GM12878 (cell line): ENCODE results near the gene PRAMEF18. TPM values are rescaled to one million over a fixed set of nuclear protein-coding genes. Genes with fewer than 3 reads are reported as not detected.
"Not testable (repeated sequence)": the region's sequence is repeated elsewhere in the genome, so short reads cannot be mapped to it uniquely, and the experiment has no call there.

Experiments used
- ATAC-seq: fragments of 200-7000 bp; cut with Tn5 transposase; 3 replicates; pipeline ENCODE4 v1.9.1; 2020; ENCODE audit warnings: mild to moderate bottlenecking, moderate library complexity
- BruUV-seq: library from RNA; stranded (reverse); fragments of 400-500 nt; replicated peaks from 2 replicates; lab custom pipeline; 2021; lab: Mats Ljungman, UMichigan
- CTCF ChIA-PET: fragments of 300-600 bp; sonication (Branson Sonifier 250); formaldehyde crosslinking; extraction: SDS; loops from one replicate; lab custom pipeline; 2021; ENCODE audit warnings: inconsistent platforms; lab: Yijun Ruan, JAX
- POLR2A ChIA-PET: fragments of 350-600 bp; formaldehyde crosslinking; extraction: SDS; loops from one replicate; lab custom pipeline; 2021; ENCODE audit warnings: inconsistent platforms; lab: Charles Lee
- RAD21 ChIA-PET: fragments of 300-600 bp; sonication (Branson Sonifier 250); formaldehyde crosslinking; loops from one replicate; lab custom pipeline; 2023; ENCODE audit warnings: antibody characterized with exemption; ENCODE audit not compliant: unreplicated experiment; lab: Charles Lee
- SMC1A ChIA-PET: fragments of 300-600 bp; sonication (Branson Sonifier 250); formaldehyde crosslinking; loops from one replicate; lab custom pipeline; 2023; ENCODE audit not compliant: unreplicated experiment, uncharacterized antibody; lab: Charles Lee
- DNase-seq: peaks from one replicate; pipeline ENCODE4 v3.0.0-alpha.2; 2011; ENCODE audit warnings: low read depth, low spot score
- FAIRE-seq: peaks from 3 replicates; lab custom pipeline; 2011; peaks lifted over from hg19 to GRCh38; lab: Jason Lieb, UNC
- H2AFZ ChIP-seq: 2 replicates; pipeline ENCODE4 v1.6.0; 2011; ENCODE audit warnings: low read depth, low read length, control low read depth; ENCODE audit not compliant: control insufficient read depth
- H3K27ac ChIP-seq: 2 replicates; pipeline ENCODE4 v1.5.1; 2011; ENCODE audit warnings: control low read depth; ENCODE audit not compliant: control insufficient read depth, insufficient read depth
- H3K27me3 ChIP-seq, 2 experiments: replicated peaks in 1 of 2; 2 replicates each; pipeline versions ENCODE4 v1.6.0 to v1.6.1; 2011; ENCODE audit warnings: low read length in 1 of 2; ENCODE audit not compliant: control insufficient read depth in 2 of 2, insufficient read depth in 2 of 2
- H3K36me3 ChIP-seq, 2 experiments: 2 replicates each; pipeline ENCODE4 v1.5.1; 2011; ENCODE audit warnings: low read length in 1 of 2; ENCODE audit not compliant: control insufficient read depth in 2 of 2, insufficient read depth in 2 of 2
- H3K4me1 ChIP-seq: 2 replicates; pipeline ENCODE4 v1.6.1; 2011; ENCODE audit warnings: mild to moderate bottlenecking, low read length, moderate library complexity, mixed read lengths; ENCODE audit not compliant: control insufficient read depth, insufficient read depth
- H3K4me2 ChIP-seq: 2 replicates; pipeline ENCODE4 v1.6.0; 2011; ENCODE audit warnings: control low read depth; ENCODE audit not compliant: control insufficient read depth, insufficient read depth
- H3K4me3 ChIP-seq: fragments of 200-600 bp; sonication (generic); 2 replicates; pipeline ENCODE4 v1.5.1; 2016
- H3K79me2 ChIP-seq: 2 replicates; pipeline ENCODE4 v1.6.0; 2011; ENCODE audit warnings: low read length; ENCODE audit not compliant: control insufficient read depth, insufficient read depth
- H3K9ac ChIP-seq: 2 replicates; pipeline ENCODE4 v1.8.0; 2011; ENCODE audit warnings: low read length, control low read depth, mixed read lengths; ENCODE audit not compliant: control insufficient read depth, insufficient read depth
- H3K9me3 ChIP-seq: replicated peaks from 3 replicates; pipeline ENCODE4 v1.5.1; 2011; ENCODE audit warnings: mild to moderate bottlenecking, low read length; ENCODE audit not compliant: control insufficient read depth, insufficient read depth
- H4K20me1 ChIP-seq: 2 replicates; pipeline ENCODE4 v1.6.0; 2011; ENCODE audit not compliant: control insufficient read depth, insufficient read depth
- BMI1 ChIP-seq: fragments of 450-650 bp; IDR thresholded peaks from 2 replicates; pipeline ENCODE4 v1.6.1; 2016; ENCODE audit warnings: mild to moderate bottlenecking, moderate library complexity, borderline replicate concordance
- CREM ChIP-seq: IDR thresholded peaks from 2 replicates; pipeline ENCODE4 v1.6.1; 2014; ENCODE audit warnings: antibody characterized with exemption, low read depth
- RBBP5 ChIP-seq: fragments of 200-600 bp; sonication (generic); conservative IDR thresholded peaks from 2 replicates; pipeline ENCODE4 v1.6.1; 2016
- RCOR1 ChIP-seq: conservative IDR thresholded peaks from 2 replicates; pipeline ENCODE4 v1.6.1; 2012; ENCODE audit warnings: low read depth, low read length, improper control_type of control experiment
- USF2 ChIP-seq: IDR thresholded peaks from 2 replicates; pipeline ENCODE4 v1.6.1; 2011; ENCODE audit warnings: low read depth, low read length, improper control_type of control experiment, borderline replicate concordance
- ZNF24 ChIP-seq: fragments of 450-650 bp; IDR thresholded peaks from 2 replicates; pipeline ENCODE4 v1.6.1; 2017; ENCODE audit warnings: antibody characterized with exemption, mild to moderate bottlenecking
- WGBS: methylation state at CpG from one replicate; pipeline ENCODE4 v1.1.6; 2016; ENCODE audit warnings: low lambda C conversion rate; ENCODE audit not compliant: insufficient replicate concordance, insufficient coverage; ENCODE audit errors: missing lambda C conversion rate; 5-methylcytosine and 5-hydroxymethylcytosine counted together
- in situ Hi-C: fragments of 300-500 bp; cut with MboI; formaldehyde crosslinking; loops from 9 replicates; pipeline ENCODE4 v1.14.3; 2018; ENCODE audit warnings: mixed read lengths
- intact Hi-C: fragments of 100-400 bp; cut with micrococcal nuclease; formaldehyde crosslinking; loops from one replicate; pipeline ENCODE4 v1.14.2; 2022; ENCODE audit not compliant: unreplicated experiment
- polyA plus RNA-seq, 11 experiments: library from polyadenylated mRNA; depleted of rRNA in 4 of 11; unstranded in 6 of 11; stranded (reverse) in 5 of 11; fragments of >200 nt; fragmentation: Nextera tagmentation in 4 of 11; fragmentation: Illumina TruSeq in 1 of 11; extraction: Ambion mirVana in 4 of 11; extraction: Trizol in 1 of 11; gene quantifications; 1 replicate in 1 of 11; 2 replicates in 10 of 11; pipeline versions ENCODE4 v1.2.1 to v1.2.3, GENCODE V29; 2011 to 2016; ENCODE audit warnings: inconsistent platforms in 2 of 11, missing spikeins in 2 of 11, low read depth in 1 of 11
- total RNA-seq, 4 experiments: library from RNA; depleted of rRNA in 3 of 4; stranded (reverse); fragments of >200 nt in 3 of 4; fragmentation: Illumina TruSeq in 1 of 4; extraction: Trizol in 1 of 4; gene quantifications; 2 replicates each; pipeline versions ENCODE4 v1.2.1 to v1.2.3, GENCODE V29; 2013 to 2021
- TF ChIP-seq, protein P1 (sequence below): fragments of 150-350 bp; IDR thresholded peaks from 2 replicates; pipeline ENCODE4 v1.6.1; 2014; ENCODE audit warnings: mild to moderate bottlenecking, low read depth, low read length
- TF ChIP-seq, protein P2 (sequence below): fragments of 450-650 bp; IDR thresholded peaks from 2 replicates; pipeline ENCODE4 v1.6.1; 2016; ENCODE audit warnings: mild to moderate bottlenecking, moderate library complexity, borderline replicate concordance

PRAMEF18 gene
- total and polyA plus RNA-seq, 10 of the 15 experiments (the other 5 are each of a cell fraction or from before 2014, with no cell fraction given) = not detected

DNA sequence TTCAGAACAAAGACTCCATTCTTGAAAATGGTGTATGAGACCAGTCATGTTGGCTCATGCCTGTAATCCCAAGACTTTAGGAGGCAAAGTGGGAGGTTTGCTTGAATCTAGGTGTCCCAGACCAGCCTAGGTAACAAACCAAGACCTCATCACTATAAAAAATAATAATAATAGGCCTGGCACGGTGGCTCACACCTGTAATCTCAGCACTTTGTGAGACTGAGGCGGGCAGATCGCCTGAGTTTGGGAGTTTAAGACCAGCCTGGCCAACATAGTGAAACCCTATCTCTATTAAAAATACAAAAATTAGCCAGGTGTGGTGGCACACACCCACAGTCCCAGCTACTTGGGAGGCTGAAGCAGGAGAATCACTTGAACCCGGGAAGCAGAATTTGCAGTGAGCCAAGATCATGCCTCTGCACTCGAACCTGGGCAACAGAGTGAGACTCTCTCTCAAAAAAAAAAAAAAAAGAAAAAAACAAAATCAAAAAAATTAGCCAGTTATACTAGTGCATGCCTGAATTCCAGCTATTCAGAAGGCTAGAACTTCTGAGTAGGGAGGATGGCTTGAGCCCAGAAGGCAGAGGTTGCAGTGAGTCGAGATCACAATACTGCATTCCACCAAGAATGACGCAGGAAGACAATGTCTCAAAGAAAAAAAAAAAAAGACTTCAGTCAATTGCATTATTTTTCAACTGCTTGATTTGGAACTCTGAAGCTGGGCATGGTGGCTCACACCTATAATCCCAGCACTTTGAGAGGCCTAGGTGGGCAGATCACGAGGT lies 1.5 kb upstream of the PRAMEF18 start:
- H3K79me2 ChIP-seq, H3K4me2 ChIP-seq, H3K4me3 ChIP-seq, DNase-seq, H3K27ac ChIP-seq, H4K20me1 ChIP-seq, FAIRE-seq, H2AFZ ChIP-seq, SMC1A ChIA-PET, BruUV-seq, H3K36me3 ChIP-seq, H3K27me3 ChIP-seq, CTCF ChIA-PET, intact Hi-C loops, RAD21 ChIA-PET, H3K9me3 ChIP-seq, H3K9ac ChIP-seq, ATAC-seq, H3K4me1 ChIP-seq: not testable (repeated sequence)
- POLR2A ChIA-PET = interaction anchor here (0.6 kb wide), 1 partner anchor 1686 kb away, joined by 3 read pairs; no protein-coding TSS in a partner anchor
- in situ Hi-C loops = loop anchor here (25.0 kb wide), 2 partner anchors 415 to 690 kb away; no protein-coding TSS in a partner anchor
- WGBS = 38% methylated on average over 8 of the region's 8 CpGs

- no peaks in the 10 kb centered on the region for H3K9me3 ChIP-seq
- TF ChIP-seq ZNF24 (no peak), BMI1 (no peak), CREM (no peak), RCOR1 (no peak), USF2 (no peak), RBBP5 (no peak)
- TF ChIP-seq, protein P1, sequence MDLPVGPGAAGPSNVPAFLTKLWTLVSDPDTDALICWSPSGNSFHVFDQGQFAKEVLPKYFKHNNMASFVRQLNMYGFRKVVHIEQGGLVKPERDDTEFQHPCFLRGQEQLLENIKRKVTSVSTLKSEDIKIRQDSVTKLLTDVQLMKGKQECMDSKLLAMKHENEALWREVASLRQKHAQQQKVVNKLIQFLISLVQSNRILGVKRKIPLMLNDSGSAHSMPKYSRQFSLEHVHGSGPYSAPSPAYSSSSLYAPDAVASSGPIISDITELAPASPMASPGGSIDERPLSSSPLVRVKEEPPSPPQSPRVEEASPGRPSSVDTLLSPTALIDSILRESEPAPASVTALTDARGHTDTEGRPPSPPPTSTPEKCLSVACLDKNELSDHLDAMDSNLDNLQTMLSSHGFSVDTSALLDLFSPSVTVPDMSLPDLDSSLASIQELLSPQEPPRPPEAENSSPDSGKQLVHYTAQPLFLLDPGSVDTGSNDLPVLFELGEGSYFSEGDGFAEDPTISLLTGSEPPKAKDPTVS = no peak
- TF ChIP-seq, protein P2, sequence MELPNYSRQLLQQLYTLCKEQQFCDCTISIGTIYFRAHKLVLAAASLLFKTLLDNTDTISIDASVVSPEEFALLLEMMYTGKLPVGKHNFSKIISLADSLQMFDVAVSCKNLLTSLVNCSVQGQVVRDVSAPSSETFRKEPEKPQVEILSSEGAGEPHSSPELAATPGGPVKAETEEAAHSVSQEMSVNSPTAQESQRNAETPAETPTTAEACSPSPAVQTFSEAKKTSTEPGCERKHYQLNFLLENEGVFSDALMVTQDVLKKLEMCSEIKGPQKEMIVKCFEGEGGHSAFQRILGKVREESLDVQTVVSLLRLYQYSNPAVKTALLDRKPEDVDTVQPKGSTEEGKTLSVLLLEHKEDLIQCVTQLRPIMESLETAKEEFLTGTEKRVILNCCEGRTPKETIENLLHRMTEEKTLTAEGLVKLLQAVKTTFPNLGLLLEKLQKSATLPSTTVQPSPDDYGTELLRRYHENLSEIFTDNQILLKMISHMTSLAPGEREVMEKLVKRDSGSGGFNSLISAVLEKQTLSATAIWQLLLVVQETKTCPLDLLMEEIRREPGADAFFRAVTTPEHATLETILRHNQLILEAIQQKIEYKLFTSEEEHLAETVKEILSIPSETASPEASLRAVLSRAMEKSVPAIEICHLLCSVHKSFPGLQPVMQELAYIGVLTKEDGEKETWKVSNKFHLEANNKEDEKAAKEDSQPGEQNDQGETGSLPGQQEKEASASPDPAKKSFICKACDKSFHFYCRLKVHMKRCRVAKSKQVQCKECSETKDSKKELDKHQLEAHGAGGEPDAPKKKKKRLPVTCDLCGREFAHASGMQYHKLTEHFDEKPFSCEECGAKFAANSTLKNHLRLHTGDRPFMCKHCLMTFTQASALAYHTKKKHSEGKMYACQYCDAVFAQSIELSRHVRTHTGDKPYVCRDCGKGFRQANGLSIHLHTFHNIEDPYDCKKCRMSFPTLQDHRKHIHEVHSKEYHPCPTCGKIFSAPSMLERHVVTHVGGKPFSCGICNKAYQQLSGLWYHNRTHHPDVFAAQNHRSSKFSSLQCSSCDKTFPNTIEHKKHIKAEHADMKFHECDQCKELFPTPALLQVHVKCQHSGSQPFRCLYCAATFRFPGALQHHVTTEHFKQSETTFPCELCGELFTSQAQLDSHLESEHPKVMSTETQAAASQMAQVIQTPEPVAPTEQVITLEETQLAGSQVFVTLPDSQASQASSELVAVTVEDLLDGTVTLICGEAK = no peak
- TF ChIP-seq, all 136 proteins: peak for 0
- intact Hi-C loops (no loop called here), in situ Hi-C loops (loop anchor here (25.0 kb wide), 2 partner anchors 412 to 687 kb away; no protein-coding TSS in a partner anchor)
- Histone ChIP-seq H3K79me2 (no peaks in the 10 kb centered on the region), H3K4me1 (no peaks in the 10 kb centered on the region), H2AFZ (no peak overlapping the region), H3K4me2 (no peak overlapping the region), H3K9ac (no peak overlapping the region), H3K36me3 (no peaks in the 10 kb centered on the region), H3K27me3 (no peaks in the 10 kb centered on the region; a peak in 1 of 4 replicates), H3K4me3 (no peak overlapping the region), H3K27ac (no peak overlapping the region), H4K20me1 (no peaks in the 10 kb centered on the region)
- FAIRE-seq (no peak), DNase-seq (no peak), ATAC-seq (no peak)
- RAD21 ChIA-PET = no interaction called here
- BruUV-seq = no TSS peak
- POLR2A ChIA-PET = no interaction called here
- SMC1A ChIA-PET = no interaction called here
- CTCF ChIA-PET = interaction anchor here (0.6 to 0.8 kb wide), 2 partner anchors 9 to 146 kb away, joined by 3 to 4 read pairs; no protein-coding TSS in a partner anchor
- WGBS = 27% methylated on average over 5 of the region's 5 CpGs
Observed at GRCh38 chr1:13224480-13225060, 1.4 kb downstream of the PRAMEF18 start.
